Gastrocnemius medialis (tissue), 4 donors: ENCODE results near the gene LRRC43. TPM values are rescaled to one million over a fixed set of nuclear protein-coding genes. Genes with fewer than 3 reads are reported as not detected.
A peak's percentile ranks its signal among the peaks of the same experiment; 100 is the strongest.

Source experiments
- ATAC-seq, 2 donors: fragments of 150-250 bp; one replicate each; pipeline ENCODE4 v1.9.1; 2016
- DNase-seq, 2 donors: peaks; one replicate each; pipeline ENCODE4 v3.0.0-alpha.2; 2019
- H3K27ac ChIP-seq, 4 donors: fragments of 200-600 bp; sonication (generic); 1 replicate in 1 of 4; 2 replicates in 3 of 4; pipeline ENCODE4 v1.5.1; 2016 to 2018; ENCODE audit warnings: mild to moderate bottlenecking in 2 of 4, moderate library complexity in 1 of 4
- H3K27me3 ChIP-seq, 3 donors: fragments of 200-600 bp; sonication (generic) in 2 of 3; 1 replicate in 1 of 3; 2 replicates in 2 of 3; pipeline versions ENCODE4 v1.5.1 to v1.6.0; 2016 to 2019; ENCODE audit warnings: mild to moderate bottlenecking in 1 of 3, moderate library complexity in 1 of 3
- H3K36me3 ChIP-seq, 2 donors: fragments of 200-600 bp; sonication (generic) in 1 of 2; one replicate each; pipeline ENCODE4 v1.5.1; 2017 to 2018
- H3K4me1 ChIP-seq, 2 donors: fragments of 200-600 bp; sonication (generic) in 1 of 2; one replicate each; pipeline ENCODE4 v1.5.1; 2016 to 2017; ENCODE audit warnings: mild to moderate bottlenecking in 2 of 2
- H3K4me3 ChIP-seq, 4 donors: fragments of 200-600 bp; sonication (generic) in 3 of 4; 1 replicate in 1 of 4; 2 replicates in 3 of 4; pipeline ENCODE4 v1.5.1; 2016 to 2019; ENCODE audit warnings: mild to moderate bottlenecking in 2 of 4
- H3K9me3 ChIP-seq, 3 donors: fragments of 200-600 bp; sonication (generic) in 2 of 3; 1 replicate in 1 of 3; 2 replicates in 2 of 3; pipeline ENCODE4 v1.5.1; 2016 to 2019
- POLR2A ChIP-seq, 2 donors: fragments of 450-650 bp; IDR thresholded peaks; one replicate each; pipeline ENCODE4 v1.6.1; 2017; ENCODE audit warnings: antibody characterized with exemption in 2 of 2, mild to moderate bottlenecking in 2 of 2, moderate library complexity in 2 of 2
- in situ Hi-C, 4 donors: fragments of 200-750 bp; cut with MboI; loops; one replicate each; pipeline versions ENCODE4 v1.15.0 to v1.8.0; 2017; ENCODE audit warnings: low sequenced_read_pairs in 4 of 4
- intact Hi-C: fragments of 100-400 bp; cut with DNase I; formaldehyde crosslinking; loops from one replicate; pipeline ENCODE4 v1.15.1; 2023; ENCODE audit warnings: low total_unique reads
- total RNA-seq, 4 donors: library from RNA; depleted of rRNA; stranded (reverse); fragments of >200 nt; gene quantifications; one replicate each; pipeline versions ENCODE4 v1.1.0 to v1.2.3, GENCODE V29; 2016
- TF ChIP-seq, protein P1 (sequence below), 5 experiments: fragments of 450-650 bp in 3 of 5; fragments of 200-600 bp in 2 of 5; sonication (generic) in 2 of 5; IDR thresholded peaks in 4 of 5; conservative IDR thresholded peaks in 1 of 5; 1 replicate in 4 of 5; 2 replicates in 1 of 5; pipeline ENCODE4 v1.5.1; 2016 to 2019; ENCODE audit warnings: antibody characterized with exemption in 5 of 5, mild to moderate bottlenecking in 3 of 5, moderate library complexity in 3 of 5

LRRC43 gene
- total RNA-seq, 4 donors from 2014 or later: not detected

DNA sequence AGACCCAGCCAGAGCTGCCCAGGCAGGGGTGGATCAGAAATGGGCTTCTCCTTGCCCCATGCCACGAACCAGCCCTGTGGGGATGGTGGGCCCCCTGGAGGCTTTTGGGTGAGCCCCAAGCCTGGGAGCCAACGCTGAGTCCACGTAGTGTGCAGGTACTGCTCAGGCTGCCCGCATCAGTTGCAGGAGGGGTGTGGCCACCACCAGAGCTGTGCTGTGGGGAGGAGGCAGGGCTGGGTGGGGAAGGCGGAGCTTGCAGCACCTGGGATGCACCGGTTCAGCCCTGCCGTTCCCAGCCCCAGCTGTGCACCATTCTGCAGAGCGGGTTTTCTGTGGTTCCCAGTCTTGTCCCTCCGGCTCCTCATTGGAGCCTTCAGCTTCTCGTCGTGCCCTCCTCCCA lies 45.2 kb upstream of the LRRC43 start:
- H3K27ac ChIP-seq: peak overlapping the region in 3 of 4 donors; percentile 88 to 93 (median 91)
- TF ChIP-seq, protein P1, sequence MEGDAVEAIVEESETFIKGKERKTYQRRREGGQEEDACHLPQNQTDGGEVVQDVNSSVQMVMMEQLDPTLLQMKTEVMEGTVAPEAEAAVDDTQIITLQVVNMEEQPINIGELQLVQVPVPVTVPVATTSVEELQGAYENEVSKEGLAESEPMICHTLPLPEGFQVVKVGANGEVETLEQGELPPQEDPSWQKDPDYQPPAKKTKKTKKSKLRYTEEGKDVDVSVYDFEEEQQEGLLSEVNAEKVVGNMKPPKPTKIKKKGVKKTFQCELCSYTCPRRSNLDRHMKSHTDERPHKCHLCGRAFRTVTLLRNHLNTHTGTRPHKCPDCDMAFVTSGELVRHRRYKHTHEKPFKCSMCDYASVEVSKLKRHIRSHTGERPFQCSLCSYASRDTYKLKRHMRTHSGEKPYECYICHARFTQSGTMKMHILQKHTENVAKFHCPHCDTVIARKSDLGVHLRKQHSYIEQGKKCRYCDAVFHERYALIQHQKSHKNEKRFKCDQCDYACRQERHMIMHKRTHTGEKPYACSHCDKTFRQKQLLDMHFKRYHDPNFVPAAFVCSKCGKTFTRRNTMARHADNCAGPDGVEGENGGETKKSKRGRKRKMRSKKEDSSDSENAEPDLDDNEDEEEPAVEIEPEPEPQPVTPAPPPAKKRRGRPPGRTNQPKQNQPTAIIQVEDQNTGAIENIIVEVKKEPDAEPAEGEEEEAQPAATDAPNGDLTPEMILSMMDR (IDR thresholded peaks at IDR 0.05 in 4 of 5, conservative IDR thresholded peaks at IDR 0.05 in 1 of 5): no peak
- no peak for TF ChIP-seq POLR2A (IDR thresholded peaks at IDR 0.05)
- no peak for ATAC-seq
- no peaks in the 10 kb centered on the region for H3K9me3 ChIP-seq
- H3K36me3 ChIP-seq: peaks cover 0 to 88% of the 10 kb centered on the region in 2 donors
- in situ Hi-C loops: loop anchor here in 1 of 4 donors (10.0 kb wide), 1 partner anchor 57 kb away; no protein-coding TSS in a partner anchor
- intact Hi-C loops: no loop called here
- H3K27me3 ChIP-seq: no peaks in the 10 kb centered on the region
- peaks cover 22 to 25% of the 10 kb centered on the region in 2 donors for H3K4me1 ChIP-seq
- DNase-seq: no peak
- H3K4me3 ChIP-seq: no peak overlapping the region

DNA sequence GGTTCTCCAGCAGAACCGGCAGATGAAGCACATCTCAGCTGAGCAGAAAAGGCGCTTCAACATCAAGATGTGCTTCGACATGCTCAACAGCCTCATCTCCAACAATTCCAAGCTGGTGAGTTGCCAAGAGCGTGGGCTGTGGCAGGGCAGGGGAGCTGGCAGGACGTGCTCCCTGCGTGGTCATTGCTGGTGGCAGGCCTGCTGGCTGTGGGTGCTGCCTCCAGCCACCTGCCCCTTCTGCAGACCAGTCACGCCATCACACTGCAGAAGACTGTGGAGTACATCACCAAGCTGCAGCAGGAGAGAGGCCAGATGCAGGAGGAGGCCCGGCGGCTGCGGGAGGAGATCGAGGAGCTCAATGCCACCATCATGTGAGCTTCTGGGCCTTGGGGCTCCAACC lies 44.7 kb upstream of the LRRC43 start:
- Histone ChIP-seq H3K4me3 (no peak overlapping the region), H3K36me3 (peaks cover 0 to 88% of the 10 kb centered on the region in 2 donors), H3K4me1 (peaks cover 27 to 30% of the 10 kb centered on the region in 2 donors), H3K9me3 (no peaks in the 10 kb centered on the region), H3K27ac (peak overlapping the region in 3 of 4 donors; percentile 88 to 93 (median 91)), H3K27me3 (no peaks in the 10 kb centered on the region)
- TF ChIP-seq, protein P1 (IDR thresholded peaks at IDR 0.05 in 4 of 5, conservative IDR thresholded peaks at IDR 0.05 in 1 of 5): no peak
- TF ChIP-seq POLR2A (IDR thresholded peaks at IDR 0.05): no peak
- DNase-seq: no peak
- ATAC-seq: no peak
- intact Hi-C loops (no loop called here), in situ Hi-C loops (loop anchor here in 1 of 4 donors (10.0 kb wide), 1 partner anchor 57 kb away; no protein-coding TSS in a partner anchor)

DNA sequence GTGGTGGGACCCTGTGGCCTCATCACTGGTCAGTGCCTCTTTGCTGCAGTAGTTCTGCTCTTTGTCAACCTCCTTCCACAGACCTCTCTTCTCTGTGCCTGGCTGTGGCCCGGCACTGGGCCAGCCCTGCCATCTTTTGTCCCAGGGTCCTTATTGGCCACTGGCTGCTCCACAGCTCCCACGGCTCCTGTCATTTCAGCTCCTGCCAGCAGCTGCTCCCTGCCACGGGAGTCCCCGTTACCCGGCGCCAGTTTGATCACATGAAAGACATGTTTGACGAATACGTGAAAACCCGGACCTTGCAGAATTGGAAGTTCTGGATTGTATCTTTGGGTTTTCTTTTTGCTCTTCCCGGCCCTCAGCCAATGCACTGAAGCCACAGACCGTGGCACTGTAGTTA lies 44.3 kb upstream of the LRRC43 start:
- Histone ChIP-seq H3K4me1 (peaks cover 31 to 34% of the 10 kb centered on the region in 2 donors), H3K27ac (peak overlapping the region; percentile 34 to 93 (median 90)), H3K9me3 (no peaks in the 10 kb centered on the region), H3K27me3 (no peaks in the 10 kb centered on the region), H3K36me3 (peaks cover 0 to 88% of the 10 kb centered on the region in 2 donors), H3K4me3 (no peak overlapping the region)
- intact Hi-C loops (no loop called here), in situ Hi-C loops (loop anchor here in 1 of 4 donors (10.0 kb wide), 1 partner anchor 56 kb away; no protein-coding TSS in a partner anchor)
- ATAC-seq: no peak
- no peak for DNase-seq
- no peak for TF ChIP-seq POLR2A (IDR thresholded peaks at IDR 0.05)
- TF ChIP-seq, protein P1 (IDR thresholded peaks at IDR 0.05 in 4 of 5, conservative IDR thresholded peaks at IDR 0.05 in 1 of 5): no peak

DNA sequence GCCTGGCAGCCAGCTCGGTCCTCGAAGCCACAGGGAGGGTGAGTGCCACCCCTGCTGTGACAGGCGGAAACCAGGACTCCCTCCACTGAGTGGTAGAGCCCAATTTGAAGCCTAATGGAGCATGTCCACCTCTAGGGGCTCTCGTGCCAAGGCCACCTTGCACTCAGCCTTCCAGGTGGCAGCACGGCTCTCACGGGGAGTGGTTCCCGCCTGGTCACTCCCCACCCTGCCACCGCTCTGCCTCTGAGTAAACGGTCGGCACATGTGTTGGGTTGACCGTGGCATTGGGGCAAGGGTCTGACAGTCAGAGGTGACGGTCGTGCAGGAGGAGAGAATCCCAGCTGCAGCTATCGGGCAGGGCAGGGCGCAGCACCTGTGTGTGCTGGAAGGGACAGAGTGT lies 43.7 kb upstream of the LRRC43 start:
- H3K9me3 ChIP-seq: no peaks in the 10 kb centered on the region
- no peak for DNase-seq
- H3K4me1 ChIP-seq: peaks cover 32 to 39% of the 10 kb centered on the region in 2 donors
- no peak overlapping the region for H3K4me3 ChIP-seq
- peak overlapping the region in 3 of 4 donors; percentile 88 to 93 (median 91) for H3K27ac ChIP-seq
- ATAC-seq: no peak
- intact Hi-C loops: no loop called here
- no peak for TF ChIP-seq POLR2A (IDR thresholded peaks at IDR 0.05)
- TF ChIP-seq, protein P1 (IDR thresholded peaks at IDR 0.05 in 4 of 5, conservative IDR thresholded peaks at IDR 0.05 in 1 of 5): no peak
- no peaks in the 10 kb centered on the region for H3K27me3 ChIP-seq
- H3K36me3 ChIP-seq: peaks cover 0 to 88% of the 10 kb centered on the region in 2 donors
- in situ Hi-C loops: loop anchor here in 1 of 4 donors (10.0 kb wide), 1 partner anchor 56 kb away; no protein-coding TSS in a partner anchor
